Neural cell (in vitro differentiated cells): ENCODE data around the gene NCAPH2. TPM values are rescaled to one million over a fixed set of nuclear protein-coding genes. Genes with fewer than 3 reads are reported as not detected.

Experiments
- H2AFZ ChIP-seq: fragments of 200-600, 300-800 bp; sonication (generic), shearing (Covaris generic); 2 replicates; pipeline ENCODE4 v1.6.0; 2014; ENCODE audit warnings: low read depth, mild to moderate bottlenecking, antibody characterized with exemption, low read length, moderate library complexity
- H3F3A ChIP-seq: fragments of 200-600 bp; shearing (Covaris generic); 2 replicates; pipeline ENCODE4 v1.6.1; 2016; ENCODE audit warnings: mild to moderate bottlenecking, moderate library complexity, mixed read lengths, antibody characterized with exemption, low read length; ENCODE audit not compliant: insufficient read depth, poor library complexity, severe bottlenecking
- H3K27ac ChIP-seq: fragments of 200-600, 300-800 bp; sonication (generic), shearing (Covaris generic); 2 replicates; pipeline ENCODE4 v1.5.1; 2014; ENCODE audit warnings: mild to moderate bottlenecking, low read length, moderate library complexity
- H3K27me3 ChIP-seq: fragments of 300-800, 200-600 bp; sonication (generic), shearing (Covaris generic); 2 replicates; pipeline ENCODE4 v1.6.0; 2014; ENCODE audit warnings: mild to moderate bottlenecking, low read depth, low read length, moderate library complexity; ENCODE audit not compliant: insufficient read depth
- H3K36me3 ChIP-seq: fragments of 300-800, 200-600 bp; sonication (generic), shearing (Covaris generic); 2 replicates; pipeline ENCODE4 v1.5.1; 2014; ENCODE audit warnings: mild to moderate bottlenecking, antibody characterized with exemption, low read length, moderate library complexity; ENCODE audit not compliant: insufficient read depth
- H3K4me2 ChIP-seq: fragments of 300-800, 200-600 bp; sonication (generic), shearing (Covaris generic); 2 replicates; pipeline ENCODE4 v1.6.0; 2014; ENCODE audit warnings: mild to moderate bottlenecking, low read length
- H3K4me3 ChIP-seq: fragments of 300-800, 200-600 bp; sonication (generic), shearing (Covaris generic); 2 replicates; pipeline ENCODE4 v1.5.1; 2014; ENCODE audit warnings: mild to moderate bottlenecking, low read length, moderate library complexity
- H3K79me2 ChIP-seq: fragments of 200-600 bp; shearing (Covaris generic); replicated peaks from 2 replicates; pipeline ENCODE4 v1.6.0; 2014; ENCODE audit warnings: mild to moderate bottlenecking, low read length, moderate library complexity; ENCODE audit not compliant: insufficient read depth
- H3K9ac ChIP-seq: fragments of 300-800, 200-600 bp; sonication (generic), shearing (Covaris generic); 2 replicates; pipeline ENCODE4 v1.6.1; 2016; ENCODE audit warnings: mild to moderate bottlenecking, low read length, mixed read lengths
- H3K9me2 ChIP-seq: fragments of 200-600 bp; shearing (Covaris generic); 2 replicates; pipeline ENCODE4 v1.6.1; 2016; ENCODE audit warnings: mild to moderate bottlenecking, low read length, mixed read lengths; ENCODE audit not compliant: insufficient read depth
- H3K9me3 ChIP-seq: fragments of 200-600, 300-800 bp; sonication (generic), shearing (Covaris generic); 2 replicates; pipeline ENCODE4 v1.6.1; 2016; ENCODE audit warnings: mild to moderate bottlenecking, mixed run types, low read length, moderate library complexity, mixed read lengths
- H4K20me1 ChIP-seq: fragments of 200-600 bp; shearing (Covaris generic); 2 replicates; pipeline ENCODE4 v1.6.1; 2016; ENCODE audit warnings: mild to moderate bottlenecking, mixed run types; ENCODE audit not compliant: insufficient read depth
- CTCF ChIP-seq: fragments of 450-650 bp; IDR thresholded peaks from 2 replicates; pipeline ENCODE4 v1.5.1; 2014; ENCODE audit warnings: antibody characterized with exemption, mild to moderate bottlenecking, moderate library complexity; ENCODE audit not compliant: poor library complexity, severe bottlenecking
- EP300 ChIP-seq: fragments of 450-650 bp; conservative IDR thresholded peaks from 2 replicates; pipeline ENCODE4 v1.6.1; 2014; ENCODE audit warnings: antibody characterized with exemption, mild to moderate bottlenecking, moderate library complexity; ENCODE audit not compliant: poor library complexity, severe bottlenecking
- EZH2 ChIP-seq: fragments of 200-600, 300-800 bp; shearing (Covaris generic), sonication (generic); IDR thresholded peaks from 2 replicates; pipeline ENCODE4 v1.6.1; 2014; ENCODE audit warnings: antibody characterized with exemption, low read length, borderline replicate concordance, mild to moderate bottlenecking; ENCODE audit not compliant: insufficient read depth, poor library complexity, severe bottlenecking
- MXI1 ChIP-seq: fragments of 450-650 bp; conservative IDR thresholded peaks from 2 replicates; pipeline ENCODE4 v1.6.1; 2014; ENCODE audit warnings: antibody characterized with exemption, mild to moderate bottlenecking; ENCODE audit not compliant: poor library complexity, severe bottlenecking
- POLR2AphosphoS5 ChIP-seq: IDR thresholded peaks from 2 replicates; pipeline ENCODE4 v1.6.1; 2012
- RAD21 ChIP-seq: fragments of 450-650 bp; conservative IDR thresholded peaks from 2 replicates; pipeline ENCODE4 v1.6.1; 2014; ENCODE audit warnings: antibody characterized with exemption, mild to moderate bottlenecking, moderate library complexity
- REST ChIP-seq: IDR thresholded peaks from 2 replicates; pipeline ENCODE4 v1.6.1; 2012; ENCODE audit warnings: borderline replicate concordance
- SMC3 ChIP-seq: fragments of 450-650 bp; conservative IDR thresholded peaks from 2 replicates; pipeline ENCODE4 v1.6.1; 2014; ENCODE audit warnings: antibody characterized with exemption, mild to moderate bottlenecking, moderate library complexity; ENCODE audit not compliant: poor library complexity
- TAF1 ChIP-seq: IDR thresholded peaks from 2 replicates; pipeline ENCODE4 v1.6.1; 2012; ENCODE audit warnings: low read depth
- polyA plus RNA-seq: library from polyadenylated mRNA; depleted of rRNA; stranded (reverse); fragments of >200 nt; gene quantifications from 2 replicates; pipeline ENCODE4 v1.2.3, GENCODE V29; 2014

The NCAPH2 gene
- polyA plus RNA-seq, 1 donor from 2014 or later = 81.1 TPM

- no peaks in the 10 kb centered on the region for H3K9me2 ChIP-seq
- H3K9me3 ChIP-seq = no peaks in the 10 kb centered on the region
- no peak overlapping the region for H3K27ac ChIP-seq
- peak overlapping the region; percentile 54 for H3K4me2 ChIP-seq
- no peaks in the 10 kb centered on the region for H3K27me3 ChIP-seq
- peak overlapping the region; percentile 93 for H3K4me3 ChIP-seq
- H4K20me1 ChIP-seq = peaks cover 45% of the 10 kb centered on the region
- peaks cover 39% of the 10 kb centered on the region for H3K79me2 ChIP-seq
- no peaks in the 10 kb centered on the region for H3K36me3 ChIP-seq
- TF ChIP-seq EP300 (no peak), TAF1 (no peak), CTCF (peak; percentile 16), SMC3 (no peak), POLR2AphosphoS5 (no peak), REST (no peak), EZH2 (no peak), RAD21 (no peak), MXI1 (no peak)
- no peak overlapping the region for H2AFZ ChIP-seq
- peak overlapping the region; percentile 84 for H3K9ac ChIP-seq
- H3F3A ChIP-seq = no peaks in the 10 kb centered on the region
Observed at GRCh38 chr22:50473088-50473487, 34.9 kb upstream of the NCAPH2 start.

GRCh38 chr22:50473855-50474671, 34.0 kb upstream of the NCAPH2 start:
- Histone ChIP-seq H3K9me2 (no peaks in the 10 kb centered on the region), H3K9ac (peak overlapping the region; percentile 84), H3K4me3 (peak overlapping the region; percentile 93), H4K20me1 (peaks cover 35% of the 10 kb centered on the region), H3K79me2 (peaks cover 39% of the 10 kb centered on the region), H2AFZ (no peak overlapping the region), H3K27ac (peak overlapping the region; percentile 44), H3K4me2 (peak overlapping the region; percentile 54), H3K9me3 (no peaks in the 10 kb centered on the region), H3F3A (no peaks in the 10 kb centered on the region), H3K27me3 (no peaks in the 10 kb centered on the region), H3K36me3 (no peaks in the 10 kb centered on the region)
- TF ChIP-seq POLR2AphosphoS5 (peak; percentile 7), MXI1 (no peak), RAD21 (no peak), EP300 (no peak), REST (no peak), SMC3 (no peak), TAF1 (no peak)
